Gastrocnemius medialis (tissue), 4 donors: Measurements from ENCODE around the gene PARP12. TPM values are rescaled to one million over a fixed set of nuclear protein-coding genes. Genes with fewer than 3 reads are reported as not detected.

Experiments used
- ATAC-seq, 2 donors: fragments of 150-250 bp; one replicate each; pipeline ENCODE4 v1.9.1; 2016
- DNase-seq, 2 donors: peaks; one replicate each; pipeline ENCODE4 v3.0.0-alpha.2; 2019
- H3K27ac ChIP-seq, 4 donors: fragments of 200-600 bp; sonication (generic); 1 replicate in 1 of 4; 2 replicates in 3 of 4; pipeline ENCODE4 v1.5.1; 2016 to 2018; ENCODE audit warnings: mild to moderate bottlenecking in 2 of 4, moderate library complexity in 1 of 4
- H3K27me3 ChIP-seq, 3 donors: fragments of 200-600 bp; sonication (generic) in 2 of 3; 1 replicate in 1 of 3; 2 replicates in 2 of 3; pipeline versions ENCODE4 v1.5.1 to v1.6.0; 2016 to 2019; ENCODE audit warnings: mild to moderate bottlenecking in 1 of 3, moderate library complexity in 1 of 3
- H3K36me3 ChIP-seq, 2 donors: fragments of 200-600 bp; sonication (generic) in 1 of 2; one replicate each; pipeline ENCODE4 v1.5.1; 2017 to 2018
- H3K4me1 ChIP-seq, 2 donors: fragments of 200-600 bp; sonication (generic) in 1 of 2; one replicate each; pipeline ENCODE4 v1.5.1; 2016 to 2017; ENCODE audit warnings: mild to moderate bottlenecking in 2 of 2
- H3K4me3 ChIP-seq, 4 donors: fragments of 200-600 bp; sonication (generic) in 3 of 4; 1 replicate in 1 of 4; 2 replicates in 3 of 4; pipeline ENCODE4 v1.5.1; 2016 to 2019; ENCODE audit warnings: mild to moderate bottlenecking in 2 of 4
- H3K9me3 ChIP-seq, 3 donors: fragments of 200-600 bp; sonication (generic) in 2 of 3; 1 replicate in 1 of 3; 2 replicates in 2 of 3; pipeline ENCODE4 v1.5.1; 2016 to 2019
- POLR2A ChIP-seq, 2 donors: fragments of 450-650 bp; IDR thresholded peaks; one replicate each; pipeline ENCODE4 v1.6.1; 2017; ENCODE audit warnings: antibody characterized with exemption in 2 of 2, mild to moderate bottlenecking in 2 of 2, moderate library complexity in 2 of 2
- in situ Hi-C, 4 donors: fragments of 200-750 bp; cut with MboI; loops; one replicate each; pipeline versions ENCODE4 v1.15.0 to v1.8.0; 2017; ENCODE audit warnings: low sequenced_read_pairs in 4 of 4
- intact Hi-C: fragments of 100-400 bp; cut with DNase I; formaldehyde crosslinking; loops from one replicate; pipeline ENCODE4 v1.15.1; 2023; ENCODE audit warnings: low total_unique reads
- total RNA-seq, 4 donors: library from RNA; depleted of rRNA; stranded (reverse); fragments of >200 nt; gene quantifications; one replicate each; pipeline versions ENCODE4 v1.1.0 to v1.2.3, GENCODE V29; 2016
- TF ChIP-seq, protein P1 (sequence below), 5 experiments: fragments of 450-650 bp in 3 of 5; fragments of 200-600 bp in 2 of 5; sonication (generic) in 2 of 5; IDR thresholded peaks in 4 of 5; conservative IDR thresholded peaks in 1 of 5; 1 replicate in 4 of 5; 2 replicates in 1 of 5; pipeline ENCODE4 v1.5.1; 2016 to 2019; ENCODE audit warnings: antibody characterized with exemption in 5 of 5, mild to moderate bottlenecking in 3 of 5, moderate library complexity in 3 of 5

PARP12 gene
- total RNA-seq, 4 donors from 2014 or later, result 4.3 to 12.7 (median 4.9) TPM

DNA sequence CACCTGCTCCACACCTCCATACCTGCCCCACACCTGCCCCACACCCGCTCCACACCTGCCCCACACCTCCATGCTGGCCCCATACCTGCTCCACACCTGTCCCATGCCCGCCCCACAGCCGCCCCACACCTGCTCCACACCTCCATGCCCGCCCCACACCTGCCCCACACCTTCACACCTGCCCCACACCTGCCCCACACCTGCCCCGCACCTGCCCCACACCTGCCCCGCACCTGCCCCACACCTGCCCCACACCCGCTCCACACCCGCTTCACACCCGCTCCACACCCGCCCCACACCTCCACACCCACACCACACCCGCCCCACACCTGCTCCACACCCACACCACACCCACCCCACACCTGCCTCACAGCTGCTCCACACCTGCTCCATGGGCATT is 53.0 kb downstream of the PARP12 start:
- intact Hi-C loops (loop anchor here (10.0 kb wide), 1 partner anchor 395 kb away; no protein-coding TSS in a partner anchor), in situ Hi-C loops (loop anchor here (10.0 kb wide), 3 partner anchors 235 to 515 kb away; partner anchors contain the start of gene HIPK2 (in 3 of the 4))
- ATAC-seq, result no peak
- H3K4me3 ChIP-seq, result no peak overlapping the region
- H3K9me3 ChIP-seq, result no peaks in the 10 kb centered on the region
- DNase-seq, result no peak
- H3K36me3 ChIP-seq, result no peaks in the 10 kb centered on the region
- no peaks in the 10 kb centered on the region for H3K4me1 ChIP-seq
- no peak overlapping the region for H3K27ac ChIP-seq
- TF ChIP-seq POLR2A (IDR thresholded peaks at IDR 0.05), result no peak
- TF ChIP-seq, protein P1, sequence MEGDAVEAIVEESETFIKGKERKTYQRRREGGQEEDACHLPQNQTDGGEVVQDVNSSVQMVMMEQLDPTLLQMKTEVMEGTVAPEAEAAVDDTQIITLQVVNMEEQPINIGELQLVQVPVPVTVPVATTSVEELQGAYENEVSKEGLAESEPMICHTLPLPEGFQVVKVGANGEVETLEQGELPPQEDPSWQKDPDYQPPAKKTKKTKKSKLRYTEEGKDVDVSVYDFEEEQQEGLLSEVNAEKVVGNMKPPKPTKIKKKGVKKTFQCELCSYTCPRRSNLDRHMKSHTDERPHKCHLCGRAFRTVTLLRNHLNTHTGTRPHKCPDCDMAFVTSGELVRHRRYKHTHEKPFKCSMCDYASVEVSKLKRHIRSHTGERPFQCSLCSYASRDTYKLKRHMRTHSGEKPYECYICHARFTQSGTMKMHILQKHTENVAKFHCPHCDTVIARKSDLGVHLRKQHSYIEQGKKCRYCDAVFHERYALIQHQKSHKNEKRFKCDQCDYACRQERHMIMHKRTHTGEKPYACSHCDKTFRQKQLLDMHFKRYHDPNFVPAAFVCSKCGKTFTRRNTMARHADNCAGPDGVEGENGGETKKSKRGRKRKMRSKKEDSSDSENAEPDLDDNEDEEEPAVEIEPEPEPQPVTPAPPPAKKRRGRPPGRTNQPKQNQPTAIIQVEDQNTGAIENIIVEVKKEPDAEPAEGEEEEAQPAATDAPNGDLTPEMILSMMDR (IDR thresholded peaks at IDR 0.05 in 4 of 5, conservative IDR thresholded peaks at IDR 0.05 in 1 of 5), result no peak
- H3K27me3 ChIP-seq, result no peaks in the 10 kb centered on the region

DNA sequence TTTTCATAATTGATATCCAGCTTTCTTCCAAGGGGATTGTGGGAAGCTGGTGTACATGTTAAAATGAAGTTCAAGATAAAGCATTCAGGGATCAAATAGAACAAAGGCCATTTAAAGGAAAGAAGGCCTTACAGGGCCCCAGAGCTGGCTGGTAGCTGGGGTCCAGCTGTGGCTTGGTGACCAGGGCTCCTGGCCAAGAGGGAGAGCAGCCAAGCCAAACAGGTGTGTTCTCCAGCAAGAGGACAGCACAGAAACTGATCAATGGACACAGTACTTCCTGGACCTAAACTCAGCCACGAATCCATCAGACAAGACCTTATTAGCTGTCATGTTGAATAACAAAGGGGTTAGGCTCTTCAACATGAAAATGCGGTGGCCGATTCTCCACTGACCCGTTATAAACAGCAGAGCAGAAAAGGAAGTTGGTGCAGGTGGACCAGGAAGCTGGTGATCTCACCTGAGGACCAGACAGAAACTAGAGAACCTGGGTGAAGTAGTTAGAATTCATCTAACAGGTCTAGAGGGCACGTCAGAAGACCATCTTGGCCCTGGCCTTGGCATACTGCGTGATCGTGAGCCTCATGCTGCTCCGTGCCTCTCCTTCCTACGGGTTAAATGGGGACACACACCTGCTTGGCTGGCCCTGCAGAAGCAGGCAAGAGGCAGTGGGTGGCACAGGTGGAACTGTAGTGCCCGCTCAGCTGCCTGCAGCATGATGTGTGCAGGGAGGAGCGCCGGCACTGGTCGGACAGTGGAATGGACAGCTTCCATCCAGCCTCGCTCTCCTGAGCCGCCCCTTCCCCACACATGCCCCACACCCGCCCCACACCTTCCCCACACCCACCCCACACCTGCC is 53.8 kb downstream of the PARP12 start:
- Histone ChIP-seq H3K27me3 (no peaks in the 10 kb centered on the region), H3K9me3 (no peaks in the 10 kb centered on the region), H3K4me1 (no peaks in the 10 kb centered on the region), H3K27ac (no peak overlapping the region), H3K36me3 (no peaks in the 10 kb centered on the region), H3K4me3 (no peak overlapping the region)
- no peak for DNase-seq
- intact Hi-C loops (loop anchor here (10.0 kb wide), 1 partner anchor 394 kb away; no protein-coding TSS in a partner anchor), in situ Hi-C loops (loop anchor here (10.0 kb wide), 3 partner anchors 234 to 514 kb away; partner anchors contain the start of gene HIPK2 (in 3 of the 4))
- no peak for ATAC-seq
- TF ChIP-seq, protein P1 (IDR thresholded peaks at IDR 0.05 in 4 of 5, conservative IDR thresholded peaks at IDR 0.05 in 1 of 5), result no peak
- TF ChIP-seq POLR2A (IDR thresholded peaks at IDR 0.05), result no peak

DNA sequence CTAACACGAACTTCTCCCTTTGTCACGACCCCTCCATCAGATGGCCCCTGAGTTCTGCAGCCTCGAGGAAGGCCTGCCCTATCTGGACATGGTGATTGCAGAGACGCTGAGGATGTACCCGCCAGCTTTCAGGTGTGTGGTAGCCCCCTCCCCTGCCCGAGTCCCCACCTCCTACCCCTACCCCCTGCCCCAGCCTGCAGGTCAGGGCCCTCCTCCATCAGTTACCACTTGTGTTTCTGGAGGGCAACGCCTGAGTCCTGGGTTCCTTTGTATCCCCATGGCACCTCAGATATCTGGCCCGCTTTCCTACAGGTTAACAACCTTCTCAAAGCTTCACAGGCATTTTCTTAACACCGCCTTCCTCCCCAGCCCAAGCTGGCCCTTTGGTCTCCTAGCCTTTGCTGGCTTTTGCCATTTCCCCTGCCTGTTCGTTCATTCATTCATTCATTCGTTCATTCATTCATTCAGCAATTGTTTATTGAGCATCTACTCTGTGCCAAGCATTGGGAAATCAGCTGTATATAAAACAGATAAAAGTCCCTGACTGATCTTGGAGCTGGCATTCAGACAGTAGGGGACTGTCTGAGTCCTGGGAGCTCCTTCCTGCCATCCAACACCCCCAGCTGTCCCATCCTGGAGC is 55.6 kb downstream of the PARP12 start:
- no peak overlapping the region for H3K27ac ChIP-seq
- H3K9me3 ChIP-seq, result no peaks in the 10 kb centered on the region
- H3K36me3 ChIP-seq, result no peaks in the 10 kb centered on the region
- H3K27me3 ChIP-seq, result no peaks in the 10 kb centered on the region
- ATAC-seq, result no peak
- intact Hi-C loops, result loop anchor here (10.0 kb wide), 1 partner anchor 392 kb away; no protein-coding TSS in a partner anchor
- in situ Hi-C loops, result loop anchor here (10.0 kb wide), 3 partner anchors 232 to 512 kb away; partner anchors contain the start of gene HIPK2 (in 3 of the 4)
- no peak for DNase-seq
- no peak overlapping the region for H3K4me3 ChIP-seq
- no peak for TF ChIP-seq POLR2A (IDR thresholded peaks at IDR 0.05)
- TF ChIP-seq, protein P1 (IDR thresholded peaks at IDR 0.05 in 4 of 5, conservative IDR thresholded peaks at IDR 0.05 in 1 of 5), result no peak
- no peaks in the 10 kb centered on the region for H3K4me1 ChIP-seq

DNA sequence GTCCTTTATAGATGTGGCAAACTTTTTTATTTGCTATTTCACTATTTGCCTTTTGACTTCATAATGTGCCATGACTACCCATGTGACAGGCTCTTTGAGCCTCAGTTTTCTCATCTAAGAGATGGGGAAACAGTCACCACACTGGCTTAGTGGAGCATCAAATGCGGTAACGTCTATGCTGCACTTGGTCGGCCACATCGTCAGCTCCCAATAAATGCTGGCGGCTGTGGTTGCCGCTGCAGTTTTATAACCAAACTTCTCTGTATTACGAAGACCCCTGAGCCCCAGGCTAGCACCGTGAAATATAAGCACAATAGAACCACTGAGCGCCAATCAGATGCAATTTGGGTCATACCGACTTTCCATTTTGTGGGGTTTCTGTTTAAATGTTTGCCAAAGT is 56.2 kb downstream of the PARP12 start:
- ATAC-seq, result no peak
- H3K4me1 ChIP-seq, result no peaks in the 10 kb centered on the region
- H3K27me3 ChIP-seq, result no peaks in the 10 kb centered on the region
- H3K9me3 ChIP-seq, result no peaks in the 10 kb centered on the region
- no peak for TF ChIP-seq POLR2A (IDR thresholded peaks at IDR 0.05)
- TF ChIP-seq, protein P1 (IDR thresholded peaks at IDR 0.05 in 4 of 5, conservative IDR thresholded peaks at IDR 0.05 in 1 of 5), result no peak
- in situ Hi-C loops (loop anchor here (10.0 kb wide), 3 partner anchors 232 to 512 kb away; partner anchors contain the start of gene HIPK2 (in 3 of the 4)), intact Hi-C loops (loop anchor here (10.0 kb wide), 1 partner anchor 392 kb away; no protein-coding TSS in a partner anchor)
- no peak for DNase-seq
- no peaks in the 10 kb centered on the region for H3K36me3 ChIP-seq
- no peak overlapping the region for H3K4me3 ChIP-seq
- H3K27ac ChIP-seq, result no peak overlapping the region
